ENCODE results near the gene ABAT. TPM values are rescaled to one million over a fixed set of nuclear protein-coding genes. Genes with fewer than 3 reads are reported as not detected.

Gene ABAT
- polyA plus RNA-seq, 4 donors = 13.4 to 41.6 (median 34.6) TPM

DNA sequence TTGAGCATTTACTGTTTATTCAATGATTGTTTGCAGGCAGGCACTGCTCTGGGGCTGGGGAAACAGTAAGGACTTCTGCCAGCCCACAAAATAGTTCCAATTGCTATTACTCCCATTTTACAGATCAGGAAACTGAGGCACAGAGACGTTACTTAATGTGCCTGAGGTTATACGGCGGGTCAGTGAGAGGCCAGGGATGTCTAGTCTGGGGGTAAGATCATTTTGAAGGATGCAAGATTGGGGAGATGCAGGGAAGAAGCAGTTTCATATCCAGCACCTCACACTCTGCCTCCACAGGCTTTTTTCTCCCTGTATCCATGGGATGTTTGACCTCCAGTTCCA lies 46.5 kb downstream of the ABAT start:
- no peaks in the 10 kb centered on the region for H3K27me3 ChIP-seq (ENCODE audit: control insufficient read depth in 3 of 3, insufficient read depth in 3 of 3, low read length in 3 of 3)
- H3K27ac ChIP-seq (ENCODE audit: low read depth in 1 of 3, low read length in 2 of 3) = peak overlapping the region in 1 of 3 donors; percentile 55
- 45 to 70% (median 48%) methylated on average over 3 of the region's 3 CpGs for WGBS, 3 donors
- peaks cover 0 to 12% (median 0%) of the 10 kb centered on the region in 3 donors for H3K36me3 ChIP-seq (ENCODE audit: control insufficient read depth in 3 of 3, insufficient read depth in 2 of 3, low read depth in 1 of 3, low read length in 3 of 3)
- peaks cover 0 to 27% (median 0%) of the 10 kb centered on the region in 3 donors for H3K4me1 ChIP-seq (ENCODE audit: control insufficient read depth in 3 of 3, insufficient read depth in 2 of 3, low read depth in 1 of 3, low read length in 2 of 3)
- peak overlapping the region in 1 of 3 donors; percentile 30 for H3K4me3 ChIP-seq (ENCODE audit: low read depth in 1 of 3, low read length in 3 of 3)
- H3K9me3 ChIP-seq (ENCODE audit: control insufficient read depth in 2 of 2, insufficient read depth in 1 of 2, low read depth in 1 of 2, low read length in 1 of 2) = no peaks in the 10 kb centered on the region
- no peak for DNase-seq
- no peak for FAIRE-seq

- 14 to 58% (median 25%) methylated on average over 14 of the region's 14 CpGs for WGBS, 3 donors
- DNase-seq (peak; percentile 51 to 66), FAIRE-seq (no peak)
- Histone ChIP-seq H3K27ac (ENCODE audit: low read depth in 1 of 3, low read length in 2 of 3) (peak overlapping the region in 1 of 3 donors; percentile 55), H3K9me3 (ENCODE audit: control insufficient read depth in 2 of 2, insufficient read depth in 1 of 2, low read depth in 1 of 2, low read length in 1 of 2) (no peaks in the 10 kb centered on the region), H3K36me3 (ENCODE audit: control insufficient read depth in 3 of 3, insufficient read depth in 2 of 3, low read depth in 1 of 3, low read length in 3 of 3) (peaks cover 0 to 12% (median 0%) of the 10 kb centered on the region in 3 donors), H3K27me3 (ENCODE audit: control insufficient read depth in 3 of 3, insufficient read depth in 3 of 3, low read length in 3 of 3) (no peaks in the 10 kb centered on the region), H3K4me3 (ENCODE audit: low read depth in 1 of 3, low read length in 3 of 3) (peak overlapping the region in 1 of 3 donors; percentile 30), H3K4me1 (ENCODE audit: control insufficient read depth in 3 of 3, insufficient read depth in 2 of 3, low read depth in 1 of 3, low read length in 2 of 3) (peaks cover 0 to 27% (median 0%) of the 10 kb centered on the region in 3 donors)
Observed at GRCh38 chr16:8721336-8722024, 47.1 kb downstream of the ABAT start.

GRCh38 chr16:8722025-8722348 lies 47.6 kb downstream of the ABAT start:
- Histone ChIP-seq H3K27me3 (ENCODE audit: control insufficient read depth in 3 of 3, insufficient read depth in 3 of 3, low read length in 3 of 3) (no peaks in the 10 kb centered on the region), H3K9me3 (ENCODE audit: control insufficient read depth in 2 of 2, insufficient read depth in 1 of 2, low read depth in 1 of 2, low read length in 1 of 2) (no peaks in the 10 kb centered on the region), H3K27ac (ENCODE audit: low read depth in 1 of 3, low read length in 2 of 3) (peak overlapping the region in 1 of 3 donors; percentile 55), H3K4me3 (ENCODE audit: low read depth in 1 of 3, low read length in 3 of 3) (no peak overlapping the region), H3K4me1 (ENCODE audit: control insufficient read depth in 3 of 3, insufficient read depth in 2 of 3, low read depth in 1 of 3, low read length in 2 of 3) (peaks cover 0 to 27% (median 0%) of the 10 kb centered on the region in 3 donors), H3K36me3 (ENCODE audit: control insufficient read depth in 3 of 3, insufficient read depth in 2 of 3, low read depth in 1 of 3, low read length in 3 of 3) (peaks cover 0 to 13% (median 0%) of the 10 kb centered on the region in 3 donors)
- no peak for FAIRE-seq
- WGBS, 3 donors = 50 to 79% (median 62%) methylated on average over 4 of the region's 4 CpGs
- no peak for DNase-seq

GRCh38 chr16:8725513-8726178 lies 51.2 kb downstream of the ABAT start:
- H3K9me3 ChIP-seq (ENCODE audit: control insufficient read depth in 2 of 2, insufficient read depth in 1 of 2, low read depth in 1 of 2, low read length in 1 of 2) = no peaks in the 10 kb centered on the region
- no peaks in the 10 kb centered on the region for H3K27me3 ChIP-seq (ENCODE audit: control insufficient read depth in 3 of 3, insufficient read depth in 3 of 3, low read length in 3 of 3)
- peaks cover 0 to 24% (median 0%) of the 10 kb centered on the region in 3 donors for H3K36me3 ChIP-seq (ENCODE audit: control insufficient read depth in 3 of 3, insufficient read depth in 2 of 3, low read depth in 1 of 3, low read length in 3 of 3)
- H3K27ac ChIP-seq (ENCODE audit: low read depth in 1 of 3, low read length in 2 of 3) = no peak overlapping the region
- WGBS, 3 donors = 75 to 81% (median 79%) methylated on average over 7 of the region's 7 CpGs
- no peak overlapping the region for H3K4me3 ChIP-seq (ENCODE audit: low read depth in 1 of 3, low read length in 3 of 3)
- H3K4me1 ChIP-seq (ENCODE audit: control insufficient read depth in 3 of 3, insufficient read depth in 2 of 3, low read depth in 1 of 3, low read length in 2 of 3) = peaks cover 0 to 17% (median 0%) of the 10 kb centered on the region in 3 donors
- no peak for FAIRE-seq
- no peak for DNase-seq

DNA sequence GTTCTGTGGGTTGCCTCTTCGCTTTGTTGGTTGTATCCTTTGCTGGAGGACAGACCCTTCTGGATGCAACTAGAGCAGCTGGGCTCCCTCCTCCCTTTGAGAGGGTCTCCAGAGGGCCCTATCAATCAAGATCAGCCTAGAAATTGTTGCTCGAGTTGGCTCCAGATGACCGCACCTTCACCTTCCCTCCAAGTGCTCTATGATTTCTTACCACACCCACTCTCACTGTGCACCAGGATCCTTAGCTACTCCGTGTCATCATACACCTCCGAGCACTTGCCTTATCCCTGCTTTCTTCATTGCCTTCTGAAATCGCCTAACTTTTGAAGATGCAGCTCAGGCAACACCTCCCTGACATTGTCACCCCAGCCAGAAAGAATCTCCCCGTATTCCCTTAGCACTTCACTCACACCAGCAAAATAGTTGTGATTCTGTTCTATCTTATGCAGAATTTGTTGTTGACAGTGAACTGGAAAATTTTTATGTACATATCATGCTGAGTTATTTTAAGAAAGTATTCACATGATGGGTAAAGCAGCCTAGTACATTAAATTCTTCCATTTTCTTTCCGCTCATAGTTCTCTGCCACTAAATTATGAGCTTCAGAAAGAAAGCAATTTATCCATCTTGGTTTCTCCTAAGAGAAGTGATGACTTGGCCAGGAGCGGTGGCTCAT lies 52.9 kb downstream of the ABAT start:
- H3K4me3 ChIP-seq (ENCODE audit: low read depth in 1 of 3, low read length in 3 of 3) = no peak overlapping the region
- H3K27ac ChIP-seq (ENCODE audit: low read depth in 1 of 3, low read length in 2 of 3) = no peak overlapping the region
- DNase-seq (no peak), FAIRE-seq (no peak)
- peaks cover 0 to 27% (median 0%) of the 10 kb centered on the region in 3 donors for H3K36me3 ChIP-seq (ENCODE audit: control insufficient read depth in 3 of 3, insufficient read depth in 2 of 3, low read depth in 1 of 3, low read length in 3 of 3)
- H3K27me3 ChIP-seq (ENCODE audit: control insufficient read depth in 3 of 3, insufficient read depth in 3 of 3, low read length in 3 of 3) = no peaks in the 10 kb centered on the region
- H3K4me1 ChIP-seq (ENCODE audit: control insufficient read depth in 3 of 3, insufficient read depth in 2 of 3, low read depth in 1 of 3, low read length in 2 of 3) = peaks cover 0 to 17% (median 0%) of the 10 kb centered on the region in 3 donors
- H3K9me3 ChIP-seq (ENCODE audit: control insufficient read depth in 2 of 2, insufficient read depth in 1 of 2, low read depth in 1 of 2, low read length in 1 of 2) = no peaks in the 10 kb centered on the region
- 83 to 88% (median 87%) methylated on average over 9 of the region's 9 CpGs for WGBS, 3 donors

DNA sequence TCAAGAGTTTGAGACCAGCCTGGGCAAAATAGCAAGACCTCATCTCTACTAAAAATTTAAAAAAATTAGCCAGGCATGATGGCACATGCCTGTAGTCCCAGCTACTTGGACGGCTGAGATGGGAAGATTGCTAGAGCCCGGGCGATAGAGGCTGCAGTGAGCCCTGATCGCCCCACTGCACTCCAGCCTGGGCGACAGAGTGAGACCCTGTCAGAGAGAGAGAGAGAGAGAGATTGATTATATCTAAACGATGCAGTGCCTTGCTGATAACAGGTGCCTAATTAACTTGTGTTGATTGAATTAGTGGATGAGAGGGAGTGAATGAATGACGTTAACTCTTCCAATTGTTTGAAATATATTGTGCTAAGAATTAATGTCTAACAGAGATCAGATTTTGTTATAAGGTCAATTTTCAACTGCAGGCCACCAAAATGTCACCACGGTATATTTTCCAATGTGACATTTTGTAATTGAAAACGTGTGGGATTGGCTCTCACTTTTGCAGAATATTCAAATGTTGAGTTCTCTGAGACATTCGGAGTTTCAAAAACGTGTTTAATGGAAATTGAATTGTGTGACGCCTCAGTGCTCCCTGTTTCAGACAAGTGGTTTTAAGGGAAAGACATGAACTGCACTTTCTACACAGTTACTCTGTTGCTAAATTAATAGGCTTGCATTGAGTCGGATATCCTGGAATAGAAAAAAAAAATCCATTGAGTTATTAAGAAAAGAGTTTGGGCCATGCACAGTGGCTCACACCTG lies 53.6 kb downstream of the ABAT start:
- Histone ChIP-seq H3K27me3 (ENCODE audit: control insufficient read depth in 3 of 3, insufficient read depth in 3 of 3, low read length in 3 of 3) (no peaks in the 10 kb centered on the region), H3K27ac (ENCODE audit: low read depth in 1 of 3, low read length in 2 of 3) (no peak overlapping the region), H3K36me3 (ENCODE audit: control insufficient read depth in 3 of 3, insufficient read depth in 2 of 3, low read depth in 1 of 3, low read length in 3 of 3) (peaks cover 0 to 21% (median 0%) of the 10 kb centered on the region in 3 donors), H3K4me1 (ENCODE audit: control insufficient read depth in 3 of 3, insufficient read depth in 2 of 3, low read depth in 1 of 3, low read length in 2 of 3) (peaks cover 0 to 17% (median 0%) of the 10 kb centered on the region in 3 donors), H3K4me3 (ENCODE audit: low read depth in 1 of 3, low read length in 3 of 3) (no peak overlapping the region), H3K9me3 (ENCODE audit: control insufficient read depth in 2 of 2, insufficient read depth in 1 of 2, low read depth in 1 of 2, low read length in 1 of 2) (no peaks in the 10 kb centered on the region)
- DNase-seq = no peak
- FAIRE-seq = no peak
- 71 to 77% (median 72%) methylated on average over 13 of the region's 13 CpGs for WGBS, 3 donors

GRCh38 chr16:8729779-8730334 lies 55.4 kb downstream of the ABAT start:
- 41 to 77% (median 55%) methylated on average over 8 of the region's 8 CpGs for WGBS, 3 donors

More at GRCh38 chr16:8729779-8730334, 55.4 kb downstream of the ABAT start:
- H3K27ac ChIP-seq (ENCODE audit: low read depth in 1 of 3, low read length in 2 of 3) = peak overlapping the region in 1 of 3 donors; percentile 88
- H3K4me3 ChIP-seq (ENCODE audit: low read depth in 1 of 3, low read length in 3 of 3) = no peak overlapping the region
- H3K36me3 ChIP-seq (ENCODE audit: control insufficient read depth in 3 of 3, insufficient read depth in 2 of 3, low read depth in 1 of 3, low read length in 3 of 3) = peaks cover 0 to 15% (median 0%) of the 10 kb centered on the region in 3 donors
- DNase-seq = no peak
- peaks cover 0 to 8% of the 10 kb centered on the region in 2 donors for H3K9me3 ChIP-seq (ENCODE audit: control insufficient read depth in 2 of 2, insufficient read depth in 1 of 2, low read depth in 1 of 2, low read length in 1 of 2)
- FAIRE-seq = no peak
- no peaks in the 10 kb centered on the region for H3K27me3 ChIP-seq (ENCODE audit: control insufficient read depth in 3 of 3, insufficient read depth in 3 of 3, low read length in 3 of 3)
- H3K4me1 ChIP-seq (ENCODE audit: control insufficient read depth in 3 of 3, insufficient read depth in 2 of 3, low read depth in 1 of 3, low read length in 2 of 3) = peaks cover 0 to 17% (median 0%) of the 10 kb centered on the region in 3 donors

Data from small intestine (tissue), 7 donors.